ENCODE data around the gene GPS1. TPM values are rescaled to one million over a fixed set of nuclear protein-coding genes. Genes with fewer than 3 reads are reported as not detected.

GPS1 gene
- total RNA-seq, 1 donor from 2014 or later: 94.7 TPM

- POLR2A ChIA-PET: no interaction called here
Measured at GRCh38 chr17:82009413-82009812, 42.3 kb upstream of the GPS1 start.

GRCh38 chr17:82010575-82011525 is 40.8 kb upstream of the GPS1 start:
- intact Hi-C loops (cut with micrococcal nuclease): no loop called here
- no peak overlapping the region for H3K27ac Mint-ChIP-seq
- no peaks in the 10 kb centered on the region for H3K4me1 Mint-ChIP-seq
- TF ChIP-seq, protein P1, sequence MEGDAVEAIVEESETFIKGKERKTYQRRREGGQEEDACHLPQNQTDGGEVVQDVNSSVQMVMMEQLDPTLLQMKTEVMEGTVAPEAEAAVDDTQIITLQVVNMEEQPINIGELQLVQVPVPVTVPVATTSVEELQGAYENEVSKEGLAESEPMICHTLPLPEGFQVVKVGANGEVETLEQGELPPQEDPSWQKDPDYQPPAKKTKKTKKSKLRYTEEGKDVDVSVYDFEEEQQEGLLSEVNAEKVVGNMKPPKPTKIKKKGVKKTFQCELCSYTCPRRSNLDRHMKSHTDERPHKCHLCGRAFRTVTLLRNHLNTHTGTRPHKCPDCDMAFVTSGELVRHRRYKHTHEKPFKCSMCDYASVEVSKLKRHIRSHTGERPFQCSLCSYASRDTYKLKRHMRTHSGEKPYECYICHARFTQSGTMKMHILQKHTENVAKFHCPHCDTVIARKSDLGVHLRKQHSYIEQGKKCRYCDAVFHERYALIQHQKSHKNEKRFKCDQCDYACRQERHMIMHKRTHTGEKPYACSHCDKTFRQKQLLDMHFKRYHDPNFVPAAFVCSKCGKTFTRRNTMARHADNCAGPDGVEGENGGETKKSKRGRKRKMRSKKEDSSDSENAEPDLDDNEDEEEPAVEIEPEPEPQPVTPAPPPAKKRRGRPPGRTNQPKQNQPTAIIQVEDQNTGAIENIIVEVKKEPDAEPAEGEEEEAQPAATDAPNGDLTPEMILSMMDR (IDR thresholded peaks at IDR 0.05): no peak
- no peaks in the 10 kb centered on the region for H3K9me3 Mint-ChIP-seq
- ATAC-seq (ENCODE audit: low read depth) (no peak), DNase-seq (no peak)
- H3K36me3 Mint-ChIP-seq (ENCODE audit: low read depth): no peaks in the 10 kb centered on the region
- no peak overlapping the region for H3K4me3 Mint-ChIP-seq
- POLR2A ChIA-PET: no interaction called here
- no peaks in the 10 kb centered on the region for H3K27me3 Mint-ChIP-seq
- CTCF ChIA-PET: no interaction called here

More at GRCh38 chr17:82009413-82009812, 42.3 kb upstream of the GPS1 start:
- H3K27ac Mint-ChIP-seq: no peak overlapping the region
- CTCF ChIA-PET: interaction anchor here (0.6 kb wide), 1 partner anchor 20 kb away, joined by 3 read pairs; no protein-coding TSS in a partner anchor
- intact Hi-C loops (cut with micrococcal nuclease): no loop called here
- no peak overlapping the region for H3K4me3 Mint-ChIP-seq
- no peaks in the 10 kb centered on the region for H3K27me3 Mint-ChIP-seq
- H3K9me3 Mint-ChIP-seq: no peaks in the 10 kb centered on the region
- no peaks in the 10 kb centered on the region for H3K36me3 Mint-ChIP-seq (ENCODE audit: low read depth)
- TF ChIP-seq, protein P1 (IDR thresholded peaks at IDR 0.05): no peak
- no peak for DNase-seq
- no peaks in the 10 kb centered on the region for H3K4me1 Mint-ChIP-seq
- ATAC-seq (ENCODE audit: low read depth): no peak

- Mint-ChIP-seq H3K36me3 (ENCODE audit: low read depth) (no peaks in the 10 kb centered on the region), H3K4me1 (no peaks in the 10 kb centered on the region), H3K27ac (no peak overlapping the region), H3K27me3 (no peaks in the 10 kb centered on the region), H3K4me3 (no peak overlapping the region), H3K9me3 (no peaks in the 10 kb centered on the region)
- ATAC-seq (ENCODE audit: low read depth) (no peak), DNase-seq (no peak)
- intact Hi-C loops (cut with micrococcal nuclease): no loop called here
- TF ChIP-seq, protein P1 (IDR thresholded peaks at IDR 0.05): no peak
- ChIA-PET CTCF (no interaction called here), POLR2A (no interaction called here)
Measured at GRCh38 chr17:82011617-82012187, 40.0 kb upstream of the GPS1 start.

- intact Hi-C loops (cut with micrococcal nuclease): no loop called here
- no peak overlapping the region for H3K4me3 Mint-ChIP-seq
- DNase-seq: no peak
- POLR2A ChIA-PET: no interaction called here
- no peak for ATAC-seq (ENCODE audit: low read depth)
- TF ChIP-seq, protein P1 (IDR thresholded peaks at IDR 0.05): no peak
- H3K9me3 Mint-ChIP-seq: no peaks in the 10 kb centered on the region
- CTCF ChIA-PET: no interaction called here
- no peaks in the 10 kb centered on the region for H3K27me3 Mint-ChIP-seq
- H3K27ac Mint-ChIP-seq: no peak overlapping the region
- H3K36me3 Mint-ChIP-seq (ENCODE audit: low read depth): no peaks in the 10 kb centered on the region
- H3K4me1 Mint-ChIP-seq: no peaks in the 10 kb centered on the region
Measured at GRCh38 chr17:82012261-82012639, 39.4 kb upstream of the GPS1 start.

DNA sequence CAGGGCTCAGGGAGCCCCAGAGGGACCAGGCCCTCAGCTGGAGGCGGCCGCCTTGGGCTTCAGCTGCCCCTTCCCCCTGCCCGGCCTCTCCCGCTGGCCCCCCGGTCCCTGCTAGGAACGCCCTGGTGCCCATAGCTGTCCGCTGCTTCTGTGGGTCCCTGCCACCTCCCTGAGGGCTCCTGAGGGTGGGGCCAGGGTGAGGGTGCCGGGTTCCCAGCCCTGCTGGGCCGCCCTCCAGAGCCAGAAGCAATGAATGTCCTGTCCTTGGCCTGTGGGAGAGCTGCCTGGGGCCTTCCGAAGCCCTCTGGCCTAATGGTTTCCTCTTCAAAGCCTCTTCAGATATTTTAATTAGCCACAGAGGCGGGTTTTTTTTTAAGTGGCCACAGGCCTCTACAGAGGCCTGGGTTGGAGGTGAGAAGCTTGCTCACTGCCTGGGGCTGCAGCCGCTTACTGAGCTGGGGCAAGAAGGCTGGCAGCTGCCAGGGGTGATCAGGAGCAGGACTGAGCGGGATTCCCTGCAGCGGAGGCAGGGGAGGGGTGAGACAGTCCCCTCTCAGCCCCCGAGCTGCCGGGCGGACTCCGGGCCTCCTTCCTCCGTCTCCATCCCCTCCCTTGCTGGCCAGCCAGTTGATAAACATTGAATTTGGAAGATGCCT is 38.9 kb upstream of the GPS1 start:
- H3K4me1 Mint-ChIP-seq: no peaks in the 10 kb centered on the region
- TF ChIP-seq, protein P1 (IDR thresholded peaks at IDR 0.05): no peak
- CTCF ChIA-PET: no interaction called here
- POLR2A ChIA-PET: no interaction called here
- no peak overlapping the region for H3K27ac Mint-ChIP-seq
- DNase-seq (no peak), ATAC-seq (ENCODE audit: low read depth) (no peak)
- H3K9me3 Mint-ChIP-seq: no peaks in the 10 kb centered on the region
- intact Hi-C loops (cut with micrococcal nuclease): no loop called here
- H3K4me3 Mint-ChIP-seq: no peak overlapping the region
- no peaks in the 10 kb centered on the region for H3K36me3 Mint-ChIP-seq (ENCODE audit: low read depth)
- no peaks in the 10 kb centered on the region for H3K27me3 Mint-ChIP-seq

Data from activated B cell treated with CpG ODN at 0.5 μM for 24 hours (primary cell).